Inferior parietal cortex (tissue), 1 donor: ENCODE results near the gene TM7SF2.
A peak's percentile ranks its signal among the peaks of the same experiment; 100 is the strongest.

Experiments
- DNase-seq: peaks from one replicate; pipeline ENCODE4 v3.0.0-alpha.2; 2016; ENCODE audit errors: extremely low spot score

TM7SF2 gene

GRCh38 chr11:65111744-65112545, at the start of gene TM7SF2:
Gene TM7SF2, plus strand, starts transcription at chr11:65111872. Its CDS starts 144 bp downstream, at chr11:65112016.
- peak; percentile 93 for DNase-seq

- DNase-seq: no peak
These were observed 48.1 kb upstream of the TM7SF2 start for GRCh38 chr11:65063532-65063931.

- DNase-seq: no peak
These were observed 46.8 kb upstream of the TM7SF2 start for GRCh38 chr11:65064847-65065240.

GRCh38 chr11:65065851-65066250, 45.8 kb upstream of the TM7SF2 start:
- no peak for DNase-seq

GRCh38 chr11:65066315-65066714, 45.4 kb upstream of the TM7SF2 start:
- no peak for DNase-seq

GRCh38 chr11:65066805-65067291, 44.8 kb upstream of the TM7SF2 start:
- DNase-seq: no peak

- no peak for DNase-seq
These were observed 44.2 kb upstream of the TM7SF2 start for GRCh38 chr11:65067446-65067845.

GRCh38 chr11:65069217-65069616, 42.5 kb upstream of the TM7SF2 start:
- DNase-seq: no peak

GRCh38 chr11:65071907-65072630, 39.6 kb upstream of the TM7SF2 start:
- DNase-seq: no peak

- DNase-seq: no peak
These were observed 39.1 kb upstream of the TM7SF2 start for GRCh38 chr11:65072631-65072966.

- DNase-seq: no peak
These were observed 34.2 kb upstream of the TM7SF2 start for GRCh38 chr11:65077451-65077850.

GRCh38 chr11:65078151-65078550, 33.5 kb upstream of the TM7SF2 start:
- no peak for DNase-seq

GRCh38 chr11:65078786-65079342, 32.8 kb upstream of the TM7SF2 start:
- DNase-seq: no peak

- DNase-seq: no peak
These were observed 28.4 kb upstream of the TM7SF2 start for GRCh38 chr11:65083134-65083833.

GRCh38 chr11:65083834-65084597, 27.7 kb upstream of the TM7SF2 start, which contains the start of the genes CDCA5 and ZFPL1:
Gene CDCA5, minus strand, starts transcription at chr11:65084040. Its CDS starts 62 bp downstream, at chr11:65083978.
Gene ZFPL1, plus strand, starts transcription at chr11:65084222. Its CDS starts 477 bp downstream, at chr11:65084699.
- peak; percentile 98 for DNase-seq

GRCh38 chr11:65084598-65085375, 26.9 kb upstream of the TM7SF2 start:
- DNase-seq: no peak

- DNase-seq: no peak
These were observed 26.2 kb upstream of the TM7SF2 start for GRCh38 chr11:65085446-65085845.

- DNase-seq: no peak
These were observed 24.9 kb upstream of the TM7SF2 start for GRCh38 chr11:65086809-65087208.

GRCh38 chr11:65087216-65087615, 24.5 kb upstream of the TM7SF2 start:
- no peak for DNase-seq

- DNase-seq: no peak
These were observed 23.8 kb upstream of the TM7SF2 start for GRCh38 chr11:65087827-65088226.
